Measurements from ENCODE around the gene FCGR1A. TPM values are rescaled to one million over a fixed set of nuclear protein-coding genes. Genes with fewer than 3 reads are reported as not detected.
A peak's percentile ranks its signal among the peaks of the same experiment; 100 is the strongest.
"Not testable (repeated sequence)": the region's sequence is repeated elsewhere in the genome, so short reads cannot be mapped to it uniquely, and the experiment has no call there.

The FCGR1A gene
- total and polyA plus RNA-seq, 2 of the 4 experiments (the other 2 are of a cell fraction), result not detected

DNA sequence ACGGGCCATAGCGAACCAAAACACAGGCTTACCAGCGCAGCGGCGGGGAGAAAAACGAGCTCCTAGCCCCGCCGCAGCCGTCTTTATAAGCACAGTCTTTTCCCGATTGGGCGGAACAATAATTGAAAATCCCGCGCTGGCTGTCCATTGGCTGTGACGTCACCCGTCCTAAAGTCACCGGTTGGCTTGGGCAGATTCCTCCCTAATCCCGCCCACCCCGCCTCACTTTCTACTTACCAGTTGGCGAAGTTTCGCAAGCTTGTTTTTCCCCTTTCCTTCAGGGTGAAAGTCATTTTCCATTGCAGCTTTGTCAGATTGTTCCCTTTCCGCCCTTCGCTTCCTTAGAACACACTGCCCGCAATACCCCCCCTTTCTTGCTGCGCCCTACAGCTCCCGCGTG lies 58.7 kb downstream of the FCGR1A start:
- intact Hi-C loops (cut with micrococcal nuclease); H3K27ac ChIP-seq (ENCODE audit: insufficient read depth, low read length); H2BK120ac ChIP-seq (ENCODE audit: low read depth, low read length); H3K23ac ChIP-seq (ENCODE audit: low read depth, low read length); H3K27me3 ChIP-seq (ENCODE audit: control insufficient read depth, insufficient read depth, low read length); H3K9ac ChIP-seq (ENCODE audit: low read depth, low read length); H3K56ac ChIP-seq (ENCODE audit: extremely low read depth, insufficient read depth, low read length); H3K18ac ChIP-seq (ENCODE audit: low read depth, low read length); DNase-seq; H3K9me3 ChIP-seq (ENCODE audit: control insufficient read depth, insufficient read depth, low read length); H4K91ac ChIP-seq (ENCODE audit: insufficient read depth, low read depth, low read length); H3K4me3 ChIP-seq (ENCODE audit: insufficient read depth, low read depth, low read length); H3K4me2 ChIP-seq (ENCODE audit: low read depth, low read length); CTCF ChIA-PET; H3K9me1 ChIP-seq (ENCODE audit: insufficient read depth, low read length); H2AK5ac ChIP-seq (ENCODE audit: low read depth, low read length); POLR2A ChIA-PET (ENCODE audit: unreplicated experiment); dilution Hi-C loops (cut with HindIII; ENCODE audit: low sequenced_read_pairs, unreplicated experiment); H4K20me1 ChIP-seq (ENCODE audit: insufficient read depth, low read length); in situ Hi-C loops (cut with MboI; ENCODE audit: low sequenced_read_pairs); H4K8ac ChIP-seq (ENCODE audit: low read depth in 2 of 2, low read length in 2 of 2); H2BK5ac ChIP-seq (ENCODE audit: low read depth, low read length, poor library complexity, severe bottlenecking); H2AFZ ChIP-seq (replicated peaks; ENCODE audit: low read length, poor library complexity); H3K14ac ChIP-seq (replicated peaks; ENCODE audit: low read depth, low read length); H2BK20ac ChIP-seq (ENCODE audit: low read depth, low read length); H3K36me3 ChIP-seq (ENCODE audit: control insufficient read depth, insufficient read depth, low read length); H3K4me1 ChIP-seq (ENCODE audit: control insufficient read depth, insufficient read depth, low read length); H3K4ac ChIP-seq (ENCODE audit: low read depth, low read length); H2AK9ac ChIP-seq (replicated peaks; ENCODE audit: low read depth, low read length, poor library complexity); H2BK15ac ChIP-seq (ENCODE audit: low read depth, low read length); H4K5ac ChIP-seq (ENCODE audit: low read depth, low read length); BruUV-seq (replicated peaks): not testable (repeated sequence)
- H3K79me1 ChIP-seq (ENCODE audit: low read depth in 1 of 2, low read length in 2 of 2), result peaks cover 7 to 20% of the 10 kb centered on the region in 2 experiments
- ATAC-seq (ENCODE audit: low read depth), result peak; percentile 50
- WGBS, 2 experiments (ENCODE audit: extremely low coverage in 2 of 2, insufficient read length in 1 of 2), result no CpG with 5 or more reads among the region's 26 CpGs

Other genes starting within 250 kb of the FCGR1A start
- not detected in 2 replicates for gene PPIAL4C, start 198.8 kb upstream of the FCGR1A start, total RNA-seq (2012; rRNA removed)
- not detected in 2 replicates for gene PPIAL4C, start 198.8 kb upstream of the FCGR1A start, polyA plus RNA-seq (2012; rRNA removed)
- gene BOLA1, start 116.9 kb downstream of the FCGR1A start, total RNA-seq (2012; rRNA removed), result 3.4 and 4.4 TPM in 2 replicates
- 12.6 and 14.2 TPM in 2 replicates for gene BOLA1, start 116.9 kb downstream of the FCGR1A start, polyA plus RNA-seq (2012; rRNA removed)
- 15.4 and 16.4 TPM in 2 replicates for gene SV2A, start 135.2 kb downstream of the FCGR1A start, total RNA-seq (2012; rRNA removed)
- 18.1 and 19.6 TPM in 2 replicates for gene SV2A, start 135.2 kb downstream of the FCGR1A start, polyA plus RNA-seq (2012; rRNA removed)
- gene SF3B4, start 145.1 kb downstream of the FCGR1A start, total RNA-seq (2012; rRNA removed), result 6.6 and 11.4 TPM in 2 replicates
- gene SF3B4, start 145.1 kb downstream of the FCGR1A start, polyA plus RNA-seq (2012; rRNA removed), result 62.6 and 64.4 TPM in 2 replicates
- gene MTMR11, start 154.2 kb downstream of the FCGR1A start, total RNA-seq (2012; rRNA removed), result 1.7 and 2.0 TPM in 2 replicates
- gene MTMR11, start 154.2 kb downstream of the FCGR1A start, polyA plus RNA-seq (2012; rRNA removed), result 14.3 and 14.6 TPM in 2 replicates
- gene OTUD7B, start 228.0 kb downstream of the FCGR1A start, total RNA-seq (2012; rRNA removed), result 18.1 and 18.6 TPM in 2 replicates
- gene OTUD7B, start 228.0 kb downstream of the FCGR1A start, polyA plus RNA-seq (2012; rRNA removed), result 6.9 and 7.5 TPM in 2 replicates

Data from IMR-90 (cell line).